Amniotic epithelial cell (primary cell): Measurements from ENCODE around the gene RAPGEF4.

Experiments
- DNase-seq: peaks from one replicate; pipeline ENCODE4 v3.0.0-alpha.2; 2010; ENCODE audit warnings: low read depth

The RAPGEF4 gene

GRCh38 chr2:172908275-172908674 is 172.6 kb downstream of the RAPGEF4 start:
- no peak for DNase-seq

GRCh38 chr2:172909454-172909853 is 173.8 kb downstream of the RAPGEF4 start:
- DNase-seq = no peak

- no peak for DNase-seq
Measured at GRCh38 chr2:172912266-172912665, 176.6 kb downstream of the RAPGEF4 start.

- no peak for DNase-seq
Measured at GRCh38 chr2:172914341-172915008, 178.8 kb downstream of the RAPGEF4 start.

GRCh38 chr2:172917716-172918115 is 182.1 kb downstream of the RAPGEF4 start:
- DNase-seq = no peak

GRCh38 chr2:172919732-172920131 is 184.1 kb downstream of the RAPGEF4 start:
- no peak for DNase-seq

- DNase-seq = peak; percentile 79
Measured at GRCh38 chr2:172921532-172922236, 186.0 kb downstream of the RAPGEF4 start.

GRCh38 chr2:172922306-172922705 is 186.7 kb downstream of the RAPGEF4 start:
- peak; percentile 39 for DNase-seq

- DNase-seq = no peak
Measured at GRCh38 chr2:172922815-172923214, 187.2 kb downstream of the RAPGEF4 start.

GRCh38 chr2:172924097-172924660 is 188.5 kb downstream of the RAPGEF4 start:
- DNase-seq = no peak

- no peak for DNase-seq
Measured at GRCh38 chr2:172925600-172925999, 190.0 kb downstream of the RAPGEF4 start.

- DNase-seq = peak; percentile 40
Measured at GRCh38 chr2:172926785-172927640, 191.4 kb downstream of the RAPGEF4 start.

- peak; percentile 68 for DNase-seq
Measured at GRCh38 chr2:172927641-172928357, 192.2 kb downstream of the RAPGEF4 start.

GRCh38 chr2:172928756-172929155 is 193.1 kb downstream of the RAPGEF4 start:
- DNase-seq = peak; percentile 80

- no peak for DNase-seq
Measured at GRCh38 chr2:172929644-172930043, 194.0 kb downstream of the RAPGEF4 start.

GRCh38 chr2:172930871-172931255 is 195.2 kb downstream of the RAPGEF4 start:
- DNase-seq = no peak

GRCh38 chr2:172931256-172931894 is 195.7 kb downstream of the RAPGEF4 start:
- peak; percentile 50 for DNase-seq

GRCh38 chr2:172931918-172932520 is 196.4 kb downstream of the RAPGEF4 start:
- peak; percentile 53 for DNase-seq

GRCh38 chr2:172937884-172938712 is 202.5 kb downstream of the RAPGEF4 start:
- no peak for DNase-seq
